Subcutaneous abdominal adipose tissue (tissue), 5 donors: ENCODE results near the gene IFIT5.
"Not testable (repeated sequence)": the region's sequence is repeated elsewhere in the genome, so short reads cannot be mapped to it uniquely, and the experiment has no call there.

Source experiments
- H3K27ac ChIP-seq: one replicate; pipeline ENCODE4 v1.7.0; 2013; ENCODE audit warnings: low read depth, mild to moderate bottlenecking, inconsistent platforms, low read length, moderate library complexity
- H3K27me3 ChIP-seq, 5 donors: one replicate each; pipeline ENCODE4 v1.7.0; 2013; ENCODE audit warnings: low read length in 5 of 5, inconsistent platforms in 1 of 5; ENCODE audit not compliant: control insufficient read depth in 5 of 5, insufficient read depth in 4 of 5
- H3K36me3 ChIP-seq, 5 donors: one replicate each; pipeline ENCODE4 v1.7.0; 2013; ENCODE audit warnings: low read length in 5 of 5; ENCODE audit not compliant: control insufficient read depth in 5 of 5, insufficient read depth in 5 of 5
- H3K4me1 ChIP-seq, 5 donors: one replicate each; pipeline ENCODE4 v1.7.0; 2013; ENCODE audit warnings: low read length in 5 of 5, mild to moderate bottlenecking in 3 of 5, moderate library complexity in 1 of 5; ENCODE audit not compliant: control insufficient read depth in 5 of 5, insufficient read depth in 5 of 5
- H3K4me3 ChIP-seq, 5 donors: one replicate each; pipeline ENCODE4 v1.7.0; 2013; ENCODE audit warnings: low read length in 5 of 5, low read depth in 1 of 5
- H3K9ac ChIP-seq, 5 donors: one replicate each; pipeline ENCODE4 v1.7.0; 2013; ENCODE audit warnings: low read length in 5 of 5, mild to moderate bottlenecking in 4 of 5, moderate library complexity in 3 of 5
- H3K9me3 ChIP-seq, 5 donors: one replicate each; pipeline ENCODE4 v1.7.0; 2013; ENCODE audit warnings: low read length in 5 of 5; ENCODE audit not compliant: control insufficient read depth in 5 of 5
- donor health status: healthy.
- donor health status: healthy.
- donor health status: healthy.
- donor health status: healthy.
- donor health status: healthy.

The IFIT5 gene

GRCh38 chr10:89377705-89378637 lies 36.4 kb upstream of the IFIT5 start, which contains the start of gene IFIT1B:
TSS of gene IFIT1B (plus strand) at chr10:89378056. CDS start at chr10:89378136, 80 bp downstream.
- no peak within 1 kb of the TSS for H3K27ac ChIP-seq
- no peaks in the 10 kb centered on the region for H3K9me3 ChIP-seq
- no peak within 1 kb of the TSS for H3K9ac ChIP-seq
- H3K4me3 ChIP-seq = no peak within 1 kb of the TSS
- H3K36me3 ChIP-seq = no peaks in the 10 kb centered on the region
- no peaks in the 10 kb centered on the region for H3K27me3 ChIP-seq
- H3K4me1 ChIP-seq = peaks cover 11 to 25% (median 20%) of the 10 kb centered on the region in 5 donors

- Histone ChIP-seq H3K9me3 (no peaks in the 10 kb centered on the region), H3K9ac (no peak overlapping the region), H3K27ac (no peak overlapping the region), H3K36me3 (no peaks in the 10 kb centered on the region), H3K4me1 (peaks cover 8 to 15% (median 12%) of the 10 kb centered on the region in 5 donors), H3K27me3 (no peaks in the 10 kb centered on the region), H3K4me3 (no peak overlapping the region)
Observed at GRCh38 chr10:89379103-89379502, 35.3 kb upstream of the IFIT5 start.

GRCh38 chr10:89382757-89383156 lies 31.6 kb upstream of the IFIT5 start:
- H3K9ac ChIP-seq = no peak overlapping the region

GRCh38 chr10:89384474-89385340 lies 29.7 kb upstream of the IFIT5 start:
- Histone ChIP-seq H3K27ac (no peak overlapping the region), H3K9ac (no peak overlapping the region), H3K4me3 (no peak overlapping the region), H3K9me3 (no peaks in the 10 kb centered on the region), H3K36me3 (no peaks in the 10 kb centered on the region), H3K4me1 (peaks cover 0 to 4% (median 0%) of the 10 kb centered on the region in 5 donors), H3K27me3 (no peaks in the 10 kb centered on the region)

More at GRCh38 chr10:89382757-89383156, 31.6 kb upstream of the IFIT5 start:
- Histone ChIP-seq H3K4me3 (no peak overlapping the region), H3K9me3 (no peaks in the 10 kb centered on the region), H3K36me3 (no peaks in the 10 kb centered on the region), H3K27ac (no peak overlapping the region), H3K4me1 (peaks cover 0 to 4% (median 0%) of the 10 kb centered on the region in 5 donors), H3K27me3 (no peaks in the 10 kb centered on the region)

- no peak overlapping the region for H3K4me3 ChIP-seq
- no peaks in the 10 kb centered on the region for H3K9me3 ChIP-seq
- no peaks in the 10 kb centered on the region for H3K27me3 ChIP-seq
- H3K27ac ChIP-seq = no peak overlapping the region
- no peaks in the 10 kb centered on the region for H3K36me3 ChIP-seq
- peaks cover 0 to 30% (median 24%) of the 10 kb centered on the region in 5 donors for H3K4me1 ChIP-seq
- H3K9ac ChIP-seq = no peak overlapping the region
Observed at GRCh38 chr10:89388806-89389205, 25.6 kb upstream of the IFIT5 start.

GRCh38 chr10:89389254-89389653 lies 25.1 kb upstream of the IFIT5 start:
- no peak overlapping the region for H3K4me3 ChIP-seq
- no peak overlapping the region for H3K9ac ChIP-seq
- H3K27me3 ChIP-seq = no peaks in the 10 kb centered on the region
- H3K4me1 ChIP-seq = peaks cover 0 to 32% (median 29%) of the 10 kb centered on the region in 5 donors
- no peaks in the 10 kb centered on the region for H3K36me3 ChIP-seq
- H3K9me3 ChIP-seq = no peaks in the 10 kb centered on the region
- no peak overlapping the region for H3K27ac ChIP-seq

GRCh38 chr10:89390476-89391225 lies 23.7 kb upstream of the IFIT5 start:
- Histone ChIP-seq H3K36me3 (no peaks in the 10 kb centered on the region), H3K27me3 (no peaks in the 10 kb centered on the region), H3K9ac (no peak overlapping the region), H3K9me3 (no peaks in the 10 kb centered on the region), H3K4me1 (peaks cover 0 to 40% (median 32%) of the 10 kb centered on the region in 5 donors), H3K4me3 (no peak overlapping the region), H3K27ac (peak overlapping the region; percentile 3)

- H3K27ac ChIP-seq, H3K9me3 ChIP-seq, H3K36me3 ChIP-seq, H3K9ac ChIP-seq, H3K4me3 ChIP-seq, H3K27me3 ChIP-seq: not testable (repeated sequence)
- peaks cover 0 to 40% (median 32%) of the 10 kb centered on the region in 5 donors for H3K4me1 ChIP-seq
Observed at GRCh38 chr10:89391226-89391576, 23.2 kb upstream of the IFIT5 start.

- Histone ChIP-seq H3K4me3 (peak within 1 kb of the TSS; percentile 75 to 95 (median 81)), H3K27me3 (no peaks in the 10 kb centered on the region), H3K27ac (peak within 1 kb of the TSS; percentile 91), H3K4me1 (peaks cover 0 to 40% (median 32%) of the 10 kb centered on the region in 5 donors), H3K9ac (peak within 1 kb of the TSS; percentile 60 to 89 (median 73)), H3K36me3 (no peaks in the 10 kb centered on the region), H3K9me3 (no peaks in the 10 kb centered on the region)
Observed at GRCh38 chr10:89391907-89392756, 22.2 kb upstream of the IFIT5 start, which contains the start of gene IFIT1. TSS of gene IFIT1 (plus strand) at chr10:89392623. CDS start at chr10:89392713, 90 bp downstream.
